ENCODE measurements around the gene TPK1. TPM values are rescaled to one million over a fixed set of nuclear protein-coding genes. Genes with fewer than 3 reads are reported as not detected.

The TPK1 gene
- total RNA-seq, 1 experiment from 2014 or later, result 3.1 TPM

GRCh38 chr7:144771174-144771573 is 64.7 kb downstream of the TPK1 start:
- Histone ChIP-seq H4K5ac (ENCODE audit: insufficient read length, low read depth, low read length) (no peak overlapping the region), H3K4me2 (ENCODE audit: insufficient read depth, insufficient read length, low read length) (no peak overlapping the region), H2BK15ac (ENCODE audit: low read depth, low read length) (no peak overlapping the region), H3K79me1 (ENCODE audit: insufficient read depth, low read depth, low read length, poor library complexity, severe bottlenecking) (no peaks in the 10 kb centered on the region), H3K23me2 (ENCODE audit: insufficient read length, low read depth, low read length, poor library complexity, severe bottlenecking) (no peaks in the 10 kb centered on the region), H3K79me2 (ENCODE audit: insufficient read depth, low read length) (no peaks in the 10 kb centered on the region), H3K9me3 (ENCODE audit: control insufficient read depth, low read depth, low read length) (no peaks in the 10 kb centered on the region), H2AFZ (ENCODE audit: low read length) (no peak overlapping the region), H4K91ac (ENCODE audit: insufficient read length, low read depth, low read length) (no peak overlapping the region), H3K23ac (ENCODE audit: insufficient read length, low read depth, low read length) (no peak overlapping the region), H3T11ph (ENCODE audit: low read length) (no peak overlapping the region), H3K27me3 (ENCODE audit: insufficient read depth, low read length) (no peaks in the 10 kb centered on the region), H3K4ac (ENCODE audit: low read depth, low read length) (no peak overlapping the region), H3K27ac (ENCODE audit: insufficient read length, low read depth, low read length) (no peak overlapping the region), H4K8ac (replicated peaks; ENCODE audit: insufficient read length, low read depth, low read length) (no peak overlapping the region), H2BK120ac (ENCODE audit: low read depth, low read length, poor library complexity, severe bottlenecking) (no peak overlapping the region), H4K20me1 (ENCODE audit: control insufficient read depth, insufficient read depth, insufficient read length) (no peaks in the 10 kb centered on the region), H3K18ac (ENCODE audit: insufficient read length, low read depth, low read length) (no peak overlapping the region), H3K56ac (ENCODE audit: insufficient read length, low read depth, low read length) (no peak overlapping the region), H2BK20ac (ENCODE audit: low read depth, low read length, poor library complexity, severe bottlenecking) (no peak overlapping the region), H2BK5ac (ENCODE audit: insufficient read length, low read length) (no peak overlapping the region), H2AK5ac (ENCODE audit: insufficient read length, low read length) (no peak overlapping the region), H2BK12ac (ENCODE audit: insufficient read length, low read depth, low read length) (no peak overlapping the region), H3K4me1 (ENCODE audit: insufficient read depth, low read length) (no peaks in the 10 kb centered on the region), H3K14ac (ENCODE audit: insufficient read depth, low read length) (no peak overlapping the region), H3K9ac (ENCODE audit: extremely low read depth, insufficient read length, low read length) (no peak overlapping the region)
- Mint-ChIP-seq H3K27me3 (ENCODE audit: low read depth) (no peaks in the 10 kb centered on the region), H3K4me1 (peaks cover 8% of the 10 kb centered on the region in 2 experiments; a peak in 3 of 4 replicates), H3K4me3 (no peak overlapping the region), H3K27ac (0 out of 7 replicates have a peak overlapping the region, but pooled peaks of 1 of the 3 experiments have one; percentile 12), H3K9me3 (no peaks in the 10 kb centered on the region), H3K36me3 (ENCODE audit: insufficient read depth in 1 of 3, low read depth in 3 of 3) (no peaks in the 10 kb centered on the region)
- no peak for DNase-seq
- TF ChIP-seq CTCF (conservative IDR thresholded peaks at IDR 0.05), result no peak
- no CpG with 5 or more reads among the region's 2 CpGs for WGBS (ENCODE audit: extremely low coverage, insufficient read length, low lambda C conversion rate)

All from H9 (cell line).